ENCODE measurements around the gene RASD1.

RASD1 gene

DNA sequence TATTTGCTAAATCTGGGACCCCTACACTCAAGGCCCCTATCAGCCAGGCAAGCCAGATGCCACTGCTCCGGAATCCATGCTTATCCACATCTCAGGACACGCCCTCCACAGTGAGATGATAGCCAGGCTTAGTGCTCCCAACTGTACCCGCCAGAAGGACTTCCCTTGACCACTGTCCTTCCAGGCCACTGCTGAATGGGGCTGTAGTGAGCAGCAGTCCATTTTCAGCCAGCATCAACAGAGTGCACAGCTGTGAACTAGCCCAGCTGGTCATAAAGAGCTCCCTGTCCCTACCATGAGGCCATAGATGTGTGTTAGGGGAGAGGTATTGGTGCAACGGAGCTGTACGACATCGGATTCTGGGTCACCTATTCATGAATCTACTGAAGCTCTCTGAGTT lies 32.4 kb downstream of the RASD1 start:
- no peak overlapping the region for H2AFZ ChIP-seq (ENCODE audit: low read length)
- no peak overlapping the region for H3K4me2 ChIP-seq (ENCODE audit: low read depth, low read length)
- no peaks in the 10 kb centered on the region for H3F3A ChIP-seq (ENCODE audit: insufficient read depth, low read length)
- H3K9me2 ChIP-seq (replicated peaks; ENCODE audit: insufficient read depth, low read length): no peaks in the 10 kb centered on the region
- no peaks in the 10 kb centered on the region for H3K36me3 ChIP-seq (replicated peaks; ENCODE audit: insufficient read depth, low read length)
- TF ChIP-seq, protein P1, sequence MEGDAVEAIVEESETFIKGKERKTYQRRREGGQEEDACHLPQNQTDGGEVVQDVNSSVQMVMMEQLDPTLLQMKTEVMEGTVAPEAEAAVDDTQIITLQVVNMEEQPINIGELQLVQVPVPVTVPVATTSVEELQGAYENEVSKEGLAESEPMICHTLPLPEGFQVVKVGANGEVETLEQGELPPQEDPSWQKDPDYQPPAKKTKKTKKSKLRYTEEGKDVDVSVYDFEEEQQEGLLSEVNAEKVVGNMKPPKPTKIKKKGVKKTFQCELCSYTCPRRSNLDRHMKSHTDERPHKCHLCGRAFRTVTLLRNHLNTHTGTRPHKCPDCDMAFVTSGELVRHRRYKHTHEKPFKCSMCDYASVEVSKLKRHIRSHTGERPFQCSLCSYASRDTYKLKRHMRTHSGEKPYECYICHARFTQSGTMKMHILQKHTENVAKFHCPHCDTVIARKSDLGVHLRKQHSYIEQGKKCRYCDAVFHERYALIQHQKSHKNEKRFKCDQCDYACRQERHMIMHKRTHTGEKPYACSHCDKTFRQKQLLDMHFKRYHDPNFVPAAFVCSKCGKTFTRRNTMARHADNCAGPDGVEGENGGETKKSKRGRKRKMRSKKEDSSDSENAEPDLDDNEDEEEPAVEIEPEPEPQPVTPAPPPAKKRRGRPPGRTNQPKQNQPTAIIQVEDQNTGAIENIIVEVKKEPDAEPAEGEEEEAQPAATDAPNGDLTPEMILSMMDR (IDR thresholded peaks at IDR 0.05; ENCODE audit: low read length): no peak
- TF ChIP-seq EZH2phosphoT487 (IDR thresholded peaks at IDR 0.05; ENCODE audit: low read length) (no peak), EZH2 (optimal IDR thresholded peaks at IDR 0.05; ENCODE audit: low read depth, low read length) (no peak)
- H3K27ac ChIP-seq (ENCODE audit: low read length): no peak overlapping the region
- H3K9ac ChIP-seq (ENCODE audit: low read length): no peak overlapping the region
- no peaks in the 10 kb centered on the region for H4K20me1 ChIP-seq (ENCODE audit: insufficient read depth, low read length)
- H3K9me3 ChIP-seq (replicated peaks; ENCODE audit: insufficient read depth, low read length): no peaks in the 10 kb centered on the region
- H3K4me3 ChIP-seq (ENCODE audit: low read length): no peak overlapping the region
- H3K4me1 ChIP-seq (ENCODE audit: low read length): no peaks in the 10 kb centered on the region
- H3K27me3 ChIP-seq (replicated peaks; ENCODE audit: insufficient read depth, low read length): peaks cover 7% of the 10 kb centered on the region; the same call in 1 of the 2 replicates
- no peaks in the 10 kb centered on the region for H3K79me2 ChIP-seq (ENCODE audit: low read length)
- DNase-seq: no peak

- Histone ChIP-seq H3K27ac (ENCODE audit: low read length) (no peak overlapping the region), H3K79me2 (ENCODE audit: low read length) (no peaks in the 10 kb centered on the region), H3K36me3 (replicated peaks; ENCODE audit: insufficient read depth, low read length) (no peaks in the 10 kb centered on the region), H3K27me3 (replicated peaks; ENCODE audit: insufficient read depth, low read length) (peaks cover 7% of the 10 kb centered on the region; the same call in 1 of the 2 replicates), H3K9me2 (replicated peaks; ENCODE audit: insufficient read depth, low read length) (no peaks in the 10 kb centered on the region), H3K4me3 (ENCODE audit: low read length) (no peak overlapping the region), H3K4me2 (ENCODE audit: low read depth, low read length) (no peak overlapping the region), H3K9me3 (replicated peaks; ENCODE audit: insufficient read depth, low read length) (no peaks in the 10 kb centered on the region), H3K4me1 (ENCODE audit: low read length) (no peaks in the 10 kb centered on the region), H3K9ac (ENCODE audit: low read length) (no peak overlapping the region), H3F3A (ENCODE audit: insufficient read depth, low read length) (no peaks in the 10 kb centered on the region), H4K20me1 (ENCODE audit: insufficient read depth, low read length) (no peaks in the 10 kb centered on the region), H2AFZ (ENCODE audit: low read length) (no peak overlapping the region)
- no peak for TF ChIP-seq EZH2phosphoT487 (IDR thresholded peaks at IDR 0.05; ENCODE audit: low read length)
- TF ChIP-seq, protein P1 (IDR thresholded peaks at IDR 0.05; ENCODE audit: low read length): no peak
- no peak for TF ChIP-seq EZH2 (optimal IDR thresholded peaks at IDR 0.05; ENCODE audit: low read depth, low read length)
- DNase-seq: no peak
Measured at GRCh38 chr17:17462048-17462824, 34.0 kb downstream of the RASD1 start.

GRCh38 chr17:17460038-17460437 lies 36.2 kb downstream of the RASD1 start:
- Histone ChIP-seq H3K4me3 (ENCODE audit: low read length) (no peak overlapping the region), H3F3A (ENCODE audit: insufficient read depth, low read length) (no peaks in the 10 kb centered on the region), H3K36me3 (replicated peaks; ENCODE audit: insufficient read depth, low read length) (no peaks in the 10 kb centered on the region), H3K9me2 (replicated peaks; ENCODE audit: insufficient read depth, low read length) (no peaks in the 10 kb centered on the region), H3K9ac (ENCODE audit: low read length) (no peak overlapping the region), H3K27me3 (replicated peaks; ENCODE audit: insufficient read depth, low read length) (peaks cover 7% of the 10 kb centered on the region; the same call in 1 of the 2 replicates), H3K27ac (ENCODE audit: low read length) (no peak overlapping the region), H4K20me1 (ENCODE audit: insufficient read depth, low read length) (no peaks in the 10 kb centered on the region), H3K9me3 (replicated peaks; ENCODE audit: insufficient read depth, low read length) (no peaks in the 10 kb centered on the region), H2AFZ (ENCODE audit: low read length) (no peak overlapping the region), H3K4me2 (ENCODE audit: low read depth, low read length) (no peak overlapping the region), H3K4me1 (ENCODE audit: low read length) (no peaks in the 10 kb centered on the region), H3K79me2 (ENCODE audit: low read length) (no peaks in the 10 kb centered on the region)
- TF ChIP-seq, protein P1 (IDR thresholded peaks at IDR 0.05; ENCODE audit: low read length): no peak
- TF ChIP-seq EZH2 (optimal IDR thresholded peaks at IDR 0.05; ENCODE audit: low read depth, low read length) (no peak), EZH2phosphoT487 (IDR thresholded peaks at IDR 0.05; ENCODE audit: low read length) (no peak)
- no peak for DNase-seq

Measured in MM.1S (cell line).